ENCODE results near the gene ABL1. TPM values are rescaled to one million over a fixed set of nuclear protein-coding genes. Genes with fewer than 3 reads are reported as not detected.

Gene ABL1
- total RNA-seq, 2 donors from 2014 or later = 62.8 to 123 TPM

DNA sequence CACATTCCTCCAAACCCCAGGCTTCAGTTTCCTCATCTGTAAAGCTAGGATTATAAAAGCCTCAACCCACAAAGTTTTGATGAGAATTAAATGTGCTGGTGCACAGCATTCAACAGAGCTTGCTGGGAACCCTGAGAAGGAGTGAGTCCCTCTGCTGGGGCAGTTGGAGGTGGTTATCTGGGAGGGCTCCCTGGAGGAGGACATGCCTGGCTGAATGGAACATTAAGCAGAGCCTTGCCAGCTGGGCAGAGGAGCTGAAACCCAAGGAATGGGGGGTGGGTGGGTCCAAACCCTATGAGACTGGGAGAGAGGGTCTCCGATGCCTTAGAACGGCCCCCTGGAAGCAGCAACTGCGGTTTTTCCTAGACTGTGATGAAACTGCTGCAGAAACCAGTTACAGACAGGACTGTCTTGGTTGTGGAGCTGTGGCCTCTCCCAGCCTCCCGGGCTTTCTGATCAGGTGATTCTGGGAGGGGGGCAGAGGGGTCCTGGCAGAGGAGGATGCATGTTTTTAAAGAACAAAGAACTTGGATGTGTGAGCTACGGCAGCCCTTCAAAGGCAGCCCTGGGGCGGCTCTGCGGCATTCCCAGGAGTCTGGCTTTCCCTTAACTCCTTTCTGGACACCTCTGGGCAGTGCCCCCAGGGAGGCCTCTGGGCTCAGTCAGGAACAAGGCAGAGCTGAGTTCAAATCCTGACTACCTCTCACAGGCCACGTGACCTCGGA lies 83.2 kb downstream of the ABL1 start:
- peaks cover 0 to 6% of the 10 kb centered on the region in 2 donors for H3K4me1 ChIP-seq (ENCODE audit: control insufficient read depth in 1 of 2, low read depth in 2 of 2)
- DNase-seq (ENCODE audit: low spot score) = no peak
- no peak overlapping the region for H3K4me3 ChIP-seq
- no peaks in the 10 kb centered on the region for H3K27me3 ChIP-seq (replicated peaks; ENCODE audit: insufficient read depth)
- TF ChIP-seq, protein P1, sequence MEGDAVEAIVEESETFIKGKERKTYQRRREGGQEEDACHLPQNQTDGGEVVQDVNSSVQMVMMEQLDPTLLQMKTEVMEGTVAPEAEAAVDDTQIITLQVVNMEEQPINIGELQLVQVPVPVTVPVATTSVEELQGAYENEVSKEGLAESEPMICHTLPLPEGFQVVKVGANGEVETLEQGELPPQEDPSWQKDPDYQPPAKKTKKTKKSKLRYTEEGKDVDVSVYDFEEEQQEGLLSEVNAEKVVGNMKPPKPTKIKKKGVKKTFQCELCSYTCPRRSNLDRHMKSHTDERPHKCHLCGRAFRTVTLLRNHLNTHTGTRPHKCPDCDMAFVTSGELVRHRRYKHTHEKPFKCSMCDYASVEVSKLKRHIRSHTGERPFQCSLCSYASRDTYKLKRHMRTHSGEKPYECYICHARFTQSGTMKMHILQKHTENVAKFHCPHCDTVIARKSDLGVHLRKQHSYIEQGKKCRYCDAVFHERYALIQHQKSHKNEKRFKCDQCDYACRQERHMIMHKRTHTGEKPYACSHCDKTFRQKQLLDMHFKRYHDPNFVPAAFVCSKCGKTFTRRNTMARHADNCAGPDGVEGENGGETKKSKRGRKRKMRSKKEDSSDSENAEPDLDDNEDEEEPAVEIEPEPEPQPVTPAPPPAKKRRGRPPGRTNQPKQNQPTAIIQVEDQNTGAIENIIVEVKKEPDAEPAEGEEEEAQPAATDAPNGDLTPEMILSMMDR (IDR thresholded peaks at IDR 0.05) = no peak
- no peak overlapping the region for H3K27ac ChIP-seq
- no peaks in the 10 kb centered on the region for H3K36me3 ChIP-seq
- no peak for ATAC-seq (ENCODE audit: insufficient number of reproducible peaks, low FRiP score, low read depth)
- H3K9me3 ChIP-seq = no peaks in the 10 kb centered on the region

DNA sequence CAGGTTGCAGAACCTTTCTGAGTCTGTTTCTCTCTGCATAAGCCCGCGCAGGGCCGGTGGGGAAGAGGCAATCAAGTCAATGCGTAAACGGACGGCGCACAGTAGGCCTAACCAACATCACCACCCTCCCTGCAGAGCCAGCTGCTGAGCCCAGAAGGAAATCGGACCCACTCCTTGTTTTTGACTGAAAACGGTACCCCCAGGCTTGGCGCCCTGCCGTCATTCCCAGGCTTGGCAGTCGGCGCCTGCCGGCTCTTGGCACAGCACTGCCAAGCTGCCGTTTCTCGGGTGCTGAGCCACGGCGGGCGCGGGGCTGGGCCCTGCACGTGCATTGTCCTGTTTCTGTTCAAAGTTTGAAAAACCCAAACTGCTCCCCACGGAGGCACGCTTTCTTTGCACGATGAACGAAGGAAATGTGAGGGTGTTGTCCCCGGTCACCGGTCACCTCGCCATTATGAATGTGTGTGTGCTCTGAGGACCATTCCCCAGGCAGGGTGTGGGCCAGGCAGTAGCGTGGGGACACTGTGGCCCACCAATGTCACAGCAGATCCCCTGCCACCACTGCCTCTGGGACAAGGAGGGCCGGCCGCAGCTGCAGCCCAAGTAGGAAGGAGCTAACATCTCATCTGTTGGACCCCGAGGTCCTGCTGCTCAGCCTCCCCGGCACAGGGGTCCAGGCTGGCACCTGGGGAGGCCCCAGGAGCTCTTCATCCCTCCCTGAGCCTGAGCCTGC lies 83.9 kb downstream of the ABL1 start:
- peaks cover 0 to 6% of the 10 kb centered on the region in 2 donors for H3K4me1 ChIP-seq (ENCODE audit: control insufficient read depth in 1 of 2, low read depth in 2 of 2)
- TF ChIP-seq, protein P1 (IDR thresholded peaks at IDR 0.05) = no peak
- H3K9me3 ChIP-seq = no peaks in the 10 kb centered on the region
- H3K36me3 ChIP-seq = no peaks in the 10 kb centered on the region
- ATAC-seq (ENCODE audit: insufficient number of reproducible peaks, low FRiP score, low read depth) = no peak
- no peak for DNase-seq (ENCODE audit: low spot score)
- no peak overlapping the region for H3K4me3 ChIP-seq
- H3K27ac ChIP-seq = no peak overlapping the region
- H3K27me3 ChIP-seq (replicated peaks; ENCODE audit: insufficient read depth) = no peaks in the 10 kb centered on the region

DNA sequence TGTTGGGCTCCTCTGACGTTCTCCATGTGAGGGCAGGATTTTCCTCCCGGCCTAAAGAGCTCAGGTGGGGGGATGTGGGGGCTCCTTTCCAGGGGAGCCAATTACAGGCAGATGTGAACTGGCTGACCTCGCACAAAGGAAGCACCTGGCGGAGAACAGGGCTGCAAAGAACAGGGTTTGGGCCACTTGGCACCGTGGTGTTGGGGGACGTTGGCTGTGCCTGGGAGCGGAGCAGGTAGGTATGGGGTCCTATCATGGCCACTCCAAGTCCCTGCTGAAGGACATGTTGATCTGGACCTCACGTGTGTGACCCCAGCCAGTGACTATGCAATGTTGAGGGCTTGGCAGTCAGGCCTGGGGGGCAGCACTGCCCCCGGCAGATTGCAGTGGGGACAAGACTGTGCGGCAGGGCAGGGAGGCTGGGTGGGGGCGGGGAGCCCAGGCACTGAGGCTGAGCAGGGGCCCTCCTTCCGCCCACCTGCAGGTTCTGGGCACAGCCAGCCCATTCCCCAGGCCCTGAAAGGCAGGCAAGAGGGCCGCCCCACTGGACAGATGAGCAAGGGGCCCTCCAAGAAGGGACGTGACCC lies 84.6 kb downstream of the ABL1 start:
- no peak for DNase-seq (ENCODE audit: low spot score)
- H3K36me3 ChIP-seq = no peaks in the 10 kb centered on the region
- ATAC-seq (ENCODE audit: insufficient number of reproducible peaks, low FRiP score, low read depth) = no peak
- no peaks in the 10 kb centered on the region for H3K27me3 ChIP-seq (replicated peaks; ENCODE audit: insufficient read depth)
- no peaks in the 10 kb centered on the region for H3K9me3 ChIP-seq
- H3K27ac ChIP-seq = no peak overlapping the region
- peaks cover 0 to 6% of the 10 kb centered on the region in 2 donors for H3K4me1 ChIP-seq (ENCODE audit: control insufficient read depth in 1 of 2, low read depth in 2 of 2)
- H3K4me3 ChIP-seq = no peak overlapping the region
- TF ChIP-seq, protein P1 (IDR thresholded peaks at IDR 0.05) = no peak

DNA sequence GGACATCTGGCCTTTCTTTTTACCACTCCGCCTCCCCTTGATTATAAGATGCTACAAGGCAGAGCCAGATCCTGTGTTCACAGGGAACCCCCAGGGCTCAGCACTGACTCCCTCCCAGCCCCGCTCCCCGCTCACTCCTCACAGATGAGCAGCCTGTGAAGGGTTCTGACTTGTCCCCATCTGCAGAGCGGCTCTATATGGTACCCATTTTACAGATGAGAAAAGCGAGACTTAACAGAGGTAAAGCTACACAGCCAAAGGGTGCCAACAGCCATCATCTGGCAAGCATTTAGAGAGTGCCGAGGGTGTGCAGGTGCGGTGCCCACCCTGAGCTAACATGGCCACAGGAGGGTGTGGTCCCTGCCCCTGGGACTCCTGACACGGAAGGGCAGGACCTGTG lies 85.2 kb downstream of the ABL1 start:
- Histone ChIP-seq H3K27me3 (replicated peaks; ENCODE audit: insufficient read depth) (no peaks in the 10 kb centered on the region), H3K27ac (no peak overlapping the region), H3K9me3 (no peaks in the 10 kb centered on the region), H3K4me1 (ENCODE audit: control insufficient read depth in 1 of 2, low read depth in 2 of 2) (peaks cover 0 to 6% of the 10 kb centered on the region in 2 donors), H3K36me3 (no peaks in the 10 kb centered on the region), H3K4me3 (no peak overlapping the region)
- TF ChIP-seq, protein P1 (IDR thresholded peaks at IDR 0.05) = no peak
- ATAC-seq (ENCODE audit: insufficient number of reproducible peaks, low FRiP score, low read depth) (no peak), DNase-seq (ENCODE audit: low spot score) (no peak)

DNA sequence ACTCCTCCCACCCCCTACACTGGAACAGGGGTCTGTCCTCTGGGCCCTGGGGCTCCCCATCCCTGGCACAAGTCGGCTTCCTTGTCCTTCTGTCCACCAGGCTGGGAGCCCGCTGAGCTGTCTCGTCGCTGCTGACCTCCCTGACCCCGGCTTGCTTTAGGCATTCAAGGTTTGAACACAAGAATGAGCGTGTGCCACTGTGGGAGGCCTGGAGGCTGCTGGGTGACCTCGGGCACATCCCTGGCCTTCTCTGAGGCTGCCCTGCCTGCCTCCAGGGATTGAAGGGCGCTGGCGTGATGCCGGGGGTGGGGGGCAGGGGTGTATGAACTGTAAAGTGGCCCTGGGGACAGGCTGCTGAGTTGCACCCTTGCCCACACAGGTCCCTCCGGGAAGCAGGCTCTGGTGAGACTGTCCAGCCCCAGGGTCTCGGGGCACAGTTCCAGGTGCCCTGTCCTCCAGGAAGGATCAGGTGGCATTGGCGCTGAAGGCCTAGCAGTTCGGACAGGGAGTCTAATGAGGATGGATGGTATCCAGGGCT lies 85.8 kb downstream of the ABL1 start:
- TF ChIP-seq, protein P1 (IDR thresholded peaks at IDR 0.05) = no peak
- Histone ChIP-seq H3K9me3 (no peaks in the 10 kb centered on the region), H3K4me1 (ENCODE audit: control insufficient read depth in 1 of 2, low read depth in 2 of 2) (peaks cover 0 to 6% of the 10 kb centered on the region in 2 donors), H3K27ac (no peak overlapping the region), H3K4me3 (no peak overlapping the region), H3K27me3 (replicated peaks; ENCODE audit: insufficient read depth) (no peaks in the 10 kb centered on the region), H3K36me3 (no peaks in the 10 kb centered on the region)
- DNase-seq (ENCODE audit: low spot score) = no peak
- no peak for ATAC-seq (ENCODE audit: insufficient number of reproducible peaks, low FRiP score, low read depth)
